ENCODE results near the gene ZNF672.

Gene ZNF672

DNA sequence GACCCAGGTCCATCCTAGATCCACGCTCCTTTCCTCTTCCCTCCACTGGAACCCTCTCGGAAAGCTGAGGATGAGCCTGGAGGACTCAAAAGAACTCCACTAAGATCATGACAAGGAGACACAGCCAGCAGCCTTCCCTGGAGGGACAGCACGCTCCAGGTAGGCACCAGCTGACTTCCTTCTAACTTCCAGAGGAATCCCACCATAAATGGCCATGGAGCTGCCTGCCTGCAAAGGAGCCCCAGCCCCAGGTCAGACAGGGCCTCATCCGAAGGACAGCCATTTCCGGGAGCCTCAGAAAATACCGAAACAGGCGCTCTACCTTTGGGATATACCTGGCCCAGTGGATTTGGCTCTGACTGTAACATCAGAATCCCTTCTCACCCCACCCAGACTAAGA lies 16.4 kb upstream of the ZNF672 start:
- H3K4me1 ChIP-seq, result no peaks in the 10 kb centered on the region
- no peak overlapping the region for H3K4me3 ChIP-seq (ENCODE audit: low read depth, low read length)
- peaks cover 43% of the 10 kb centered on the region for H3K36me3 ChIP-seq
- DNase-seq, result no peak
- no peaks in the 10 kb centered on the region for H3K9me3 ChIP-seq
- TF ChIP-seq CTCF (IDR thresholded peaks at IDR 0.05; ENCODE audit: low read depth, low read length), result no peak
- H3K27me3 ChIP-seq, result no peaks in the 10 kb centered on the region

GRCh38 chr1:248822148-248823032 lies 15.6 kb upstream of the ZNF672 start:
- no peak for TF ChIP-seq CTCF (IDR thresholded peaks at IDR 0.05; ENCODE audit: low read depth, low read length)
- DNase-seq, result no peak
- Histone ChIP-seq H3K4me3 (ENCODE audit: low read depth, low read length) (no peak overlapping the region), H3K27me3 (no peaks in the 10 kb centered on the region), H3K9me3 (no peaks in the 10 kb centered on the region), H3K36me3 (peaks cover 36% of the 10 kb centered on the region), H3K4me1 (no peaks in the 10 kb centered on the region)

- H3K36me3 ChIP-seq, result peaks cover 36% of the 10 kb centered on the region
Observed at GRCh38 chr1:248823517-248824001, 14.5 kb upstream of the ZNF672 start.

GRCh38 chr1:248824301-248824700 lies 13.7 kb upstream of the ZNF672 start:
- no peaks in the 10 kb centered on the region; the same call in 1 of the 2 replicates for H3K4me1 ChIP-seq

More at GRCh38 chr1:248823517-248824001, 14.5 kb upstream of the ZNF672 start:
- Histone ChIP-seq H3K4me1 (no peaks in the 10 kb centered on the region; the same call in 1 of the 2 replicates), H3K27me3 (no peaks in the 10 kb centered on the region), H3K4me3 (ENCODE audit: low read depth, low read length) (no peak overlapping the region), H3K9me3 (no peaks in the 10 kb centered on the region)
- no peak for TF ChIP-seq CTCF (IDR thresholded peaks at IDR 0.05; ENCODE audit: low read depth, low read length)
- DNase-seq, result no peak

GRCh38 chr1:248824701-248825100 lies 13.3 kb upstream of the ZNF672 start:
- TF ChIP-seq CTCF (IDR thresholded peaks at IDR 0.05; ENCODE audit: low read depth, low read length), result no peak
- Histone ChIP-seq H3K4me3 (ENCODE audit: low read depth, low read length) (peak overlapping the region; percentile 68), H3K4me1 (no peaks in the 10 kb centered on the region; the same call in 1 of the 2 replicates), H3K9me3 (no peaks in the 10 kb centered on the region), H3K27me3 (no peaks in the 10 kb centered on the region), H3K36me3 (peaks cover 31% of the 10 kb centered on the region)
- no peak for DNase-seq

More at GRCh38 chr1:248824301-248824700, 13.7 kb upstream of the ZNF672 start:
- no peak for TF ChIP-seq CTCF (IDR thresholded peaks at IDR 0.05; ENCODE audit: low read depth, low read length)
- Histone ChIP-seq H3K27me3 (no peaks in the 10 kb centered on the region), H3K4me3 (ENCODE audit: low read depth, low read length) (no peak overlapping the region; the same call in 1 of the 2 replicates), H3K9me3 (no peaks in the 10 kb centered on the region), H3K36me3 (peaks cover 32% of the 10 kb centered on the region)
- no peak for DNase-seq

GRCh38 chr1:248825136-248825535 lies 12.9 kb upstream of the ZNF672 start:
- no peak for TF ChIP-seq CTCF (IDR thresholded peaks at IDR 0.05; ENCODE audit: low read depth, low read length)
- no peak for DNase-seq
- H3K4me1 ChIP-seq, result no peaks in the 10 kb centered on the region; the same call in 1 of the 2 replicates
- peak overlapping the region; percentile 68 for H3K4me3 ChIP-seq (ENCODE audit: low read depth, low read length)
- no peaks in the 10 kb centered on the region for H3K27me3 ChIP-seq
- H3K9me3 ChIP-seq, result no peaks in the 10 kb centered on the region
- H3K36me3 ChIP-seq, result peaks cover 29% of the 10 kb centered on the region

Data from BE2C (cell line).